Astrocyte of the hippocampus (primary cell): ENCODE data around the gene TTC17.
"Not testable (repeated sequence)": the region's sequence is repeated elsewhere in the genome, so short reads cannot be mapped to it uniquely, and the experiment has no call there.

Experiments
- DNase-seq: peaks from one replicate; pipeline ENCODE4 v3.0.0; 2011; ENCODE audit warnings: low read depth, low spot score

The TTC17 gene

DNA sequence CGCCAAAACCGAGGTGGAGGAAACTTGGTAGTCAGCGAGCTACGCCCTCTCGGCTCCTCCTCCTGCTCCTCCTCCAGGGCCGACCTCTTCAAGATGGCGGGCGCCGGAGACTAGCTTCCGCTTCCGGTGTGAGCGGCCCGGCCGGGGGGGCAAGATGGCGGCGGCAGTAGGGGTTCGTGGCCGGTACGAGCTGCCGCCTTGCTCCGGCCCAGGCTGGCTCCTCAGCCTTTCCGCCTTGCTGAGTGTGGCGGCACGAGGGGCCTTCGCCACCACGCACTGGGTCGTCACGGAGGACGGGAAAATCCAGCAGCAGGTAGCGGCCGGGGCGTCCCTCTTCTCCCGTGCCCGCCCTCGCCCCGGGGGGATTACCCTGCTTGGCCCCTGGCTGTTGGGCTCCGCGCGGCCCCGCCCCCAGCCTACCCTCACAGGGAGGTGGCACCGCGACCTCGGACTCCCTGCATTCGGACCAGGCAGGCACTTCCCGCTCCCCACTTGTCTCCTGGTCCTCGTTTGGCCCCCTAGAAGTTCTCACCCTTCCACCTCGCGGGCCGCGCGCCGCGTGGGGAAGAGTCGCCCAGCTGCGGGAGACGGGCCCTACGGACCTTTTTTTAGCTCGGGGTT is at the start of gene TTC17:
Gene TTC17, plus strand, starts transcription at position 120 of the 621 bp plus-strand sequence. Its CDS starts 35 bp downstream, at position 155.
- peak; percentile 96 for DNase-seq

DNA sequence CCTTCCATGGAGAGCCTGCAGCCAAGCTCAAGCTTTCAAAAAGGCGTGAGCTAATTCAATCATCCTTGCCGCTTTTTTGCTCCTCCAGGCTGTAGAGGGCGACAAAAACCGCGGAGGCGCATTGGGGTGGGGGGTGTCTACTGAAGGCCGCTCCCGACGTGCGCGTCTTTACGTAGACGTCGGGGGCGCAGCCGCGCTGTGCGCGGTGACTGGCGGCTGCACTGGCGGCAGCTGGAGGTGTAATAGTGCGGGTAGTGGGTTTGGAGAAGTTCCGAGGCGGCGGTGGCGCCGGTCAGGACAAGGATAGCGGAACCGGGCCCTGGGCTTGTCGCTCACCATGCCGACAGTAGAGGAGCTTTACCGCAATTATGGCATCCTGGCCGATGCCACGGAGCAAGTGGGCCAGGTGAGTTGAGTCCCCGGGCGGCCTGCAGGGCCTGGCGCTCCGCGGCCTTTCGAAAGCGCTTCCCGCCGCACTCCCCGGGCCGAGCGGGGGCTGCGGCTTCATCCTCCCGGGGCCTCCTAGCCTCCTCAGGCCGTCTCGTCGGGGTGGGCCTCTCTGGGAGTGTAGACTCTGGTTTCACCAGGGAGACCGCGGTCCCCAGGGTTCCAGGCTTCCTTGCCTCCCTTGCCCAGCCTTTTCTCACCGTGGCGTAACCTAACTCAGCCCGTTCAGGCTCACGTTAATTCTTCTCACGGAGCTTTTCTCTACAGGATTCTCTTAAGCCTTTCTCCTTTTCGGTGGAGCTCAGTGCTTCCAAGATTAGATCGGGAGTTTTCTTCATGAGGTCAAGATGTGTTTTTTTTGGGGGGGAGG is 46.7 kb upstream of the TTC17 start, which contains the start of gene API5:
Gene API5, plus strand, starts transcription at position 206 of the 817 bp plus-strand sequence. Its CDS starts 132 bp downstream, at position 338.
- peak; percentile 97 for DNase-seq

- peak; percentile 23 for DNase-seq
These were observed 42.8 kb upstream of the TTC17 start for GRCh38 chr11:43315966-43316365.

DNA sequence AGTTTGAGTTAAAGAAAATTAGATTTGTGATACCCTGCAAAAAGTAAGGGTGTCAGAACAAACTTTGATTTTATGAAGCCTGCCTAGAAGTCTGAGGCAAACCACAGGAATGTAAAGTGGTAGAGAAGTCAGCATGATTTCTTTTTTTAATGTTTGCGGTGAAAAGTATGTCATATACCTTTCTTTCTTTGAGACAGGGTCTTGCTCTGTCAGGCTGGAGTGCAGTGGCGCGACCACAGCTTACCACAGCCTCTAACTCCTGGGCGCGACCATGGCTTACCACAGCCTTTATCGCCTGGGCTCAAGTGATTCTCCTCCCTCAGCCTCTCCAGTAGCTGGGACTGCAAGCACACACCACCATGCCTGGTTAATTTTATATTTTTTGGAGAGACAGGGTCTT is 42.3 kb upstream of the TTC17 start:
- peak; percentile 78 for DNase-seq

DNA sequence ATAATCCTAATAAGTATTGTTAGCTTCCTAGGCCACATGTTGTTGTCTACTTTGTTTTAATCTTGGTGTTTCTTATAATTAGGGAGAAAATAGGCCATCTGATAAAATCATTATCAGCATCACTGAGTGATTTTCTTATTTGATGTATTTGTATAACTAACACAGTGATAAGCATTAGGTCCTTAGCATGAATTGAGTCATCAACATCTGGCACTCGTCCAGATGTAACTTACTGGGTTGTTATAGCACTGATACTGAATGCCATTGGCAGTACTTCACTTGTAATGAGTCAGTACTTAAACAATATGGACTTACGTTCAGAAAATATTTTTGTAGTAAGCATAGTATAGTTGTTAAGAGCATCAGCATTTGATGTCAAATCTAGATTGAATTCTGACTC is 30.7 kb upstream of the TTC17 start:
- peak; percentile 86 for DNase-seq

DNA sequence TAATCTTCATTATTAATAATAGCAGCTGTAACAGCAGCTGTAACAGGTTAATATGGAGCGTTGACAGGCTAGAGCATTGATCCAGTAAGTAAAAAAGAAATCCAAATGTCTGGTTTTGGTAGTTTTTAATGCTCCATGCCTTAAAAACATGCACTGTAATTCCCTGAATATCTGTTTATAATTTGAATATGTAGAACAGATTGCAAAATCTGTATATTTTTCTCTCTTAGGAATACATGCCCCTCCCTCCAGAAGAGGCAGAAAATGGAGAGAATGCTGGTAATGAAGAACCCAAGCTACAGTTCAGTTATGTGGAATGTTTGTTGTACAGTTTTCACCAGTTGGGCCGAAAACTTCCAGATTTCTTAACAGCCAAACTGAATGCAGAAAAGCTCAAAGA is 30.2 kb upstream of the TTC17 start:
- DNase-seq, result no peak

GRCh38 chr11:43341159-43341558 is 17.6 kb upstream of the TTC17 start:
- DNase-seq, result no peak

GRCh38 chr11:43351426-43351825 is 7.3 kb upstream of the TTC17 start:
- DNase-seq, result not testable (repeated sequence)

- no peak for DNase-seq
These were observed 4.4 kb upstream of the TTC17 start for GRCh38 chr11:43354311-43354710.

GRCh38 chr11:43356336-43356735 is 2.4 kb upstream of the TTC17 start:
- DNase-seq, result no peak

- DNase-seq, result peak; percentile 15
These were observed 380 bp upstream of the TTC17 start for GRCh38 chr11:43358279-43358800.

DNA sequence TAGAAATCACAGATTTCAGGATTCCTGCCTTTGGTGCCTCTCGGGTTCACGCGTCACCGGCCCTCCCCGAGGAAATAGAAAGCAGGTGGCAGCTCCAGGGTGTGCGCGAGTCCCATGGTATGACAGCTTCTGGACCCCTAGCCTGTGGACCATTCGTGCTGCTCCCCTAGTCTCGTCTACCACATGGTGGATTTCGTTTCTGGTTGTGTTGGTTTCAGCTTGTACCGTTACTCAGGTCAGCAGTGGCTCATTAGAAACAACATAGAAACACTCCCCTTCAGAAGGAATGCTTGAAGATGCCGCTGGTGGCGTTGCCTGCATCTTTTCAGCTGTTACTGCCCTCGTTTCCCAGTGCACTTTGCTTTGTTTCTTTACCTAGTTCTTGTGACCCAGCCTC is 700 bp downstream of the TTC17 start:
- DNase-seq, result peak; percentile 61

DNA sequence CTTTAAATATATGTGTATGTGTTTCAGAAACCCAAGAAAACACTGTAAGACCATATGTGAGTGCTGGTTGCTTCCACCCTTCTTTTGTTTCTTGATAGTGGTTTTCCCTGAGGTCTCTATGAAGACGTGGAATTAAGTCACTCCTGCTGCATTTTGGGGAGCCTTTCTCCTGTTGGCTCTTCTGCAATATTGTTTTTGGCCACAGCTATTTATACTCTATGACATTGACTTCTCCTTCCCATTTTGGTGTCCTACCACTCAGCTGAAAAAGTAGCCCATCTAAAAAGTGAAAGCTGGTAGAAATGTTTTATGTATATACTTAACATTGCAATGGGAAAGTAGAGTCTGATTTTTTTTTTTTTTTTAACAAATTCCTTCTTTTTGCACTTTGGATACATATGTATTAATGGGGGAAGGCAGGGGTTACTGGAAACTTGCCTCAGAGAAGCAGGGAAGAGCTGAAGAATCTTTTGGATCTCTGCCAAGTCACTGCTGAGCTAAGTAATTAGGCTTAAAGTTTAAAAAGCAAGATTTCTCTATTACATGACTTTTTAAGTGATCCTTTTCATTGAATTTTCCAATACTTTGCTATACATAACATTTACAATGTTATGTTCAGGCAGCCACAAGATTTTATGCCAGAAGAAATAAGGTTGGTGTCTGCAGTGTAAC is 1.8 kb downstream of the TTC17 start:
- DNase-seq, result no peak

GRCh38 chr11:43366677-43367076 is 8.0 kb downstream of the TTC17 start:
- no peak for DNase-seq

DNA sequence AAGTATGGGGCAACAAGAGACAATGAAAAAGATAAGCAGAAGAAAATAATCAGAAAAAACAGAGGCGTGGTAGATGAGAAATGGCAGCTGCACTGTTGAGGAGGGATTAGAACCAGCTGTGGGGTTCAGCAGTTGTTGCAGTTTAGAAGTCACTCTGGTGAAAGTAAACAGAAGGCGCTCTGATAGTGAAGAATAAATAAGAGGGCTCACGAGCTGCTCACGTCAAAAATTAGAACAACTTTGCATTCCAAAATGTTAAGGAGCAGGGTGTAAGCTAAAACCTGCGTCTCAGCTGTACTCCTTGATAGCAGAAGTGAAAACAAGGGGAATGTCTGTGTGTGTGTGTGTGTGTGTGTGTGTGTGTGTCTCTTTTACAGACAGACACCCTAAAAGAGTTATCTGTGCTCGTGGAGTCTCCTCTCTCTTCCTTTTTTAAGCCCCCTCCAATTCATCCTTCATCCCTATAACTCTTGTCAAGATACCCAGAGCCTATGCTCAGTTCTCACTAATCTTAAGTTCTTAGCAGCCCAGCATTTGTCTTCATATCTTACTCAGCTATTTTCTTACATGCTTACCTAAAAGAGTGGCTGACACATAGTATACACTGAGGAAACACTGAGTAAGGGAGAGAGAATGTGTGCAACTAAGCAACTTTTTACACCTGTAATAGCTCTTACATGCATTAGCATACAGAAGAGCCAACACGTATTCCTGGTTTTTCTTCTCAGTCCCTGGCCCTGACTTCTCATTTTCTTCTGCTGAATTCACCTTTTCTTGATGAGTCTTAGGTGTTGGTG is 8.9 kb downstream of the TTC17 start:
- no peak for DNase-seq

DNA sequence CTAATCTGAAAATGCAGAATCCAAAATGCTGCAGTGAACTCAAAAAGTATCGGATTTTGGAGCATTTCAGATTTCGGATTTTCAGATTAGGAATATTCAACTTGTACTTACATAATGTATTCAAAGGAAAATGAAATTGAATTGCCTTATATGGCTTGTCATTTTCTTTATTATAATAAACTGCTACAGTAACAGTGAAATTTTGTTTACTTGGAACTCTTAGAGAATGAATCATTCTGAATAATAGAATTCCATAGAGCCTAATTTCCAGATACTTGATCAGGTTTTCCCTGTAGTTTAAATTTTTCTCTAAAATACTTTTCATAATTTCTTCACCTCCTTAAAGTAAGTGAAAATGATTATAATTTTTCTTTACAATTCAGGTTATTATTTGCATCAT is 17.3 kb downstream of the TTC17 start:
- no peak for DNase-seq

GRCh38 chr11:43376594-43376993 is 17.9 kb downstream of the TTC17 start:
- peak; percentile 19 for DNase-seq

GRCh38 chr11:43377389-43377788 is 18.7 kb downstream of the TTC17 start:
- no peak for DNase-seq

DNA sequence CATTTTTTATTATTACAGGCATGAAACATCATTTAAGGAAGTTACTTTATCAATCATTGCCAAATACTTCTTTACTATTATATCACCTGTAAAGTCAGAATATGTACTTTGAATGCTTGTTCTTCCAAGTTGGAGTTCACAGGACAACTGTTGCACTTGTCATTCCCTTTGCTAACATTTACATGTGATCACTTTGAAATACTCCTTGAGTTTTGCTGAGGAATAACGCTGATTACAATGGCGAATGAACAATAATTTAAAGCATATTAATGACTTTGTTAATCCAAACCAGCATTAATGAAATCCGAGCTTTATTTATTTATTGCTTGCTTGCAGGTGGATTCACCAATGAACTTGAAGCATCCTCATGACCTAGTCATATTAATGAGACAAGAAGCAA is 20.2 kb downstream of the TTC17 start:
- DNase-seq, result no peak

GRCh38 chr11:43381802-43382201 is 23.1 kb downstream of the TTC17 start:
- DNase-seq, result no peak

DNA sequence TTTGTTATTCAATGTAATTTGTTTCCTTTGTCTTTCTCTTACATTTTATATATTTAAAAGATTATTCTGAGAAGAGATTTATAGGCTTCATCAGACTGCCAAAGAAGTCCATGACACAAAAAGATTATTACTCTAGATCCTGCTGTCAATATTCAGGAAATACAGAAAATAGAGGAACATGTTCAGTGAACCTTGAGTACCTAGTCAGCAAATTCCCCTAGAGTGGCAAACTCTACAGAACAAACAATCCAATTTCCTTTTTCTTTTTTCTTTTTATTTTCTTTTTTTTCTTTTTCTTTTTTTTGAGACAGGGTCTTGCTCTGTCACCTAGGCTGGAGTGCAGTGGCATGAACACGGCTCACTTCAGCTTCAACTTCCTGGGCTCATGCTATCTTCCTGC is 23.9 kb downstream of the TTC17 start:
- no peak for DNase-seq
